OCI-LY3 (cell line): Measurements from ENCODE around the gene CMTM4.
"Not testable (repeated sequence)": the region's sequence is repeated elsewhere in the genome, so short reads cannot be mapped to it uniquely, and the experiment has no call there.

ENCODE experiments used
- H2AFZ ChIP-seq: fragments of 200-600, 300-600 bp; shearing (Covaris generic); 2 replicates; pipeline ENCODE4 v1.6.0; 2014; ENCODE audit warnings: antibody characterized with exemption, low read depth, low read length
- H3K27ac ChIP-seq: fragments of 200-600, 300-600 bp; sonication (generic); 2 replicates; pipeline ENCODE4 v1.5.1; 2014; ENCODE audit warnings: mild to moderate bottlenecking, low read length, moderate library complexity, mixed read lengths
- H3K27me3 ChIP-seq: fragments of 200-600, 300-600 bp; sonication (generic); 2 replicates; pipeline ENCODE4 v1.6.1; 2014; ENCODE audit warnings: low read depth, low read length, mixed read lengths
- H3K36me3 ChIP-seq: fragments of 200-600, 300-600 bp; sonication (generic); replicated peaks from 2 replicates; pipeline ENCODE3; 2014; ENCODE audit warnings: low read depth, low read length, mixed read lengths
- H3K4me1 ChIP-seq: fragments of 300-600, 200-600 bp; sonication (generic); 2 replicates; pipeline ENCODE4 v1.6.1; 2014; ENCODE audit warnings: low read length, mixed read lengths
- H3K4me2 ChIP-seq: fragments of 200-600, 300-600 bp; sonication (generic); 2 replicates; pipeline ENCODE4 v1.6.1; 2014; ENCODE audit warnings: low read length, mixed read lengths
- H3K4me3 ChIP-seq: fragments of 300-600, 200-600 bp; sonication (generic); 2 replicates; pipeline ENCODE4 v1.5.1; 2014; ENCODE audit warnings: antibody characterized with exemption, mild to moderate bottlenecking, low read length, moderate library complexity
- H3K79me2 ChIP-seq: fragments of 300-600, 200-600 bp; shearing (Covaris generic); 2 replicates; pipeline ENCODE4 v1.6.1; 2014; ENCODE audit warnings: mild to moderate bottlenecking, low read length, mixed read lengths
- H3K9ac ChIP-seq: fragments of 300-600, 200-600 bp; shearing (Covaris generic); 2 replicates; pipeline ENCODE4 v1.6.0; 2014; ENCODE audit warnings: mild to moderate bottlenecking, low read length, moderate library complexity
- H3K9me3 ChIP-seq: fragments of 200-600, 300-600 bp; shearing (Covaris generic); 2 replicates; pipeline ENCODE4 v1.6.1; 2014; ENCODE audit warnings: low read length, mixed read lengths; ENCODE audit not compliant: insufficient read depth
- H4K20me1 ChIP-seq: fragments of 200-600, 300-600 bp; sonication (generic); 2 replicates; pipeline ENCODE4 v1.6.1; 2016; ENCODE audit warnings: low read length, mixed read lengths; ENCODE audit not compliant: insufficient read depth
- CTCF ChIP-seq: fragments of 200-600, 300-600 bp; sonication (generic); IDR thresholded peaks from 2 replicates; pipeline ENCODE4 v1.5.1; 2014; ENCODE audit warnings: antibody characterized with exemption, low read length, low read depth
- EZH2phosphoT487 ChIP-seq: fragments of 200-600 bp; shearing (Covaris generic); IDR thresholded peaks from 2 replicates; pipeline ENCODE4 v1.6.1; 2018; ENCODE audit warnings: antibody characterized with exemption, mixed run types, low read depth

Gene CMTM4

DNA sequence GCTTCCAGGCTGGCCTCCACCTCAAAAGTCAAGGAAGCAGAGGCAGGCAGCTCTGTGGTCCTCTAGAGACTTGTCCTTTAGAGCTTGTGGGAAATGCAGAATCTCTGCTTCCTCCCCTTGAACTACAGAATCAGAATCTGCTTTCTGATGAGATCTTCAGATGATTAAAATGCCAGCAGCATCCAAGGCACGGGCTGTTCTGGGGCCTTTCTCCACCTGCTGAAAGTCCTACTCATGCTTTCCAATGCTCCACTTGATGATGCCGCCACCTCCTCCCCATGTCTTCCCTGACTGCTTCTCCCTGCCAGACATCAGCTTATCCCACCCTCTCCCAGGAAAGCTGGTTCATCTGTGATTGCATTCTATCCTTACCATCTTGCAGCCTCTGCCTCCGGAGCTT, 58.7 kb downstream of the CMTM4 start:
- Histone ChIP-seq H3K9me3 (no peaks in the 10 kb centered on the region), H3K27me3 (no peaks in the 10 kb centered on the region), H3K9ac (no peak overlapping the region), H2AFZ (no peak overlapping the region), H3K27ac (no peak overlapping the region), H3K4me1 (peaks cover 8% of the 10 kb centered on the region), H4K20me1 (no peaks in the 10 kb centered on the region), H3K79me2 (no peaks in the 10 kb centered on the region), H3K4me3 (no peak overlapping the region), H3K4me2 (no peak overlapping the region), H3K36me3 (no peaks in the 10 kb centered on the region)
- TF ChIP-seq CTCF = no peak
- no peak for TF ChIP-seq EZH2phosphoT487

GRCh38 chr16:66636199-66636598, 60.3 kb downstream of the CMTM4 start:
- Histone ChIP-seq H3K4me3 (no peak overlapping the region), H2AFZ (no peak overlapping the region), H3K36me3 (no peaks in the 10 kb centered on the region), H3K9me3 (no peaks in the 10 kb centered on the region), H3K27me3 (no peaks in the 10 kb centered on the region), H3K4me1 (peaks cover 8% of the 10 kb centered on the region), H3K4me2 (no peak overlapping the region), H3K27ac (no peak overlapping the region), H3K9ac (no peak overlapping the region), H3K79me2 (no peaks in the 10 kb centered on the region), H4K20me1 (no peaks in the 10 kb centered on the region)
- no peak for TF ChIP-seq CTCF

GRCh38 chr16:66635406-66635805, 61.1 kb downstream of the CMTM4 start:
- Histone ChIP-seq H3K9me3 (no peaks in the 10 kb centered on the region), H3K36me3 (no peaks in the 10 kb centered on the region), H3K4me1 (peaks cover 8% of the 10 kb centered on the region), H3K27ac (no peak overlapping the region), H3K9ac (no peak overlapping the region), H3K79me2 (no peaks in the 10 kb centered on the region), H3K4me2 (no peak overlapping the region), H3K4me3 (no peak overlapping the region), H4K20me1 (no peaks in the 10 kb centered on the region), H2AFZ (no peak overlapping the region), H3K27me3 (no peaks in the 10 kb centered on the region)
- TF ChIP-seq EZH2phosphoT487 (no peak), CTCF (no peak)

DNA sequence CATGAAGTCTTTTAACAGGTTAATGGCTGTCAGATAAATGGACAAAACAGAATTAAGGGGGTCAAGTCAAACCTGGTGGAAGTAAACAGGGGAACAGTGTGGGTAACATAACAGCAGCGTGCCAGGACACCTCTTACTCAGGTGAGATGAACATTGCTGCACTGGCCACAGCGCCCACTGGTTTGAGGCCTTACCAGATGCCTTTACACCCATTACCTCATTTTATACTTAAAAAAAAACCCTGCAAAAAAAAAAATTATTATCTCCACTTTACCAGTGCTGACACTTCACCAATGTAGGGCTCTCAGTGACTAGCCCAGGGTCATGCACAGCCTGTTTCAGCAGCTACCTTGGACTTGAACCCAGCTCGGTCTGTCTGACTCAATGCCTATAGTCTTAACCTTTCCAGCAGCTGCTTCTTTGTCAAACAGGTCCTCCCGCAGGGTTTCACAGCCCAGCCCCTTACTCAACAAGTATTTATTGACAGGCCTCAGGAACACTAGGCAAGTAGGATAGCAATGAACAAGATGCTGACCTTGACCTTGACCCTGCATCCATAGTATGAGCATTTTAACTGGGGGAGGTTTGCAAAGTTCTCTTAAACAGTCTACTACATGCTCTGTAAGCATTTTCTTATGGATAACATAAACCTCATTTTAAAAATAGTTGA, 61.9 kb downstream of the CMTM4 start:
- no peaks in the 10 kb centered on the region for H3K27me3 ChIP-seq
- H3K36me3 ChIP-seq = no peaks in the 10 kb centered on the region
- no peak overlapping the region for H3K27ac ChIP-seq
- no peaks in the 10 kb centered on the region for H4K20me1 ChIP-seq
- peaks cover 8% of the 10 kb centered on the region for H3K4me1 ChIP-seq
- no peaks in the 10 kb centered on the region for H3K9me3 ChIP-seq
- H3K4me2 ChIP-seq = no peak overlapping the region
- TF ChIP-seq CTCF (no peak), EZH2phosphoT487 (no peak)
- no peak overlapping the region for H3K9ac ChIP-seq
- no peaks in the 10 kb centered on the region for H3K79me2 ChIP-seq
- no peak overlapping the region for H2AFZ ChIP-seq
- no peak overlapping the region for H3K4me3 ChIP-seq

- H3K36me3 ChIP-seq, H3K27ac ChIP-seq, H3K9ac ChIP-seq, H3K4me3 ChIP-seq, H3K79me2 ChIP-seq, H4K20me1 ChIP-seq, H3K9me3 ChIP-seq, H3K27me3 ChIP-seq, H3K4me1 ChIP-seq, H3K4me2 ChIP-seq, H2AFZ ChIP-seq: not testable (repeated sequence)
These were observed 65.0 kb downstream of the CMTM4 start for GRCh38 chr16:66631558-66631957.

- H4K20me1 ChIP-seq, H2AFZ ChIP-seq, H3K4me1 ChIP-seq, H3K9ac ChIP-seq, H3K36me3 ChIP-seq, H3K4me2 ChIP-seq, H3K9me3 ChIP-seq, H3K4me3 ChIP-seq, H3K27ac ChIP-seq, H3K27me3 ChIP-seq, H3K79me2 ChIP-seq: not testable (repeated sequence)
These were observed 65.8 kb downstream of the CMTM4 start for GRCh38 chr16:66630561-66631260.
